ENCODE data around the gene CCM2L.
A peak's percentile ranks its signal among the peaks of the same experiment; 100 is the strongest.
"Not testable (repeated sequence)": the region's sequence is repeated elsewhere in the genome, so short reads cannot be mapped to it uniquely, and the experiment has no call there.

Gene CCM2L

GRCh38 chr20:32024683-32025295 is 14.6 kb downstream of the CCM2L start:
- no peak for TF ChIP-seq CTCF (IDR thresholded peaks at IDR 0.05; ENCODE audit: low read length, missing control alignments)
- no peak overlapping the region for H3K4me3 ChIP-seq (replicated peaks; ENCODE audit: low read depth, low read length)
- DNase-seq (ENCODE audit: low read depth), result no peak

GRCh38 chr20:32027643-32028042 is 17.4 kb downstream of the CCM2L start:
- TF ChIP-seq CTCF (IDR thresholded peaks at IDR 0.05; ENCODE audit: low read length, missing control alignments), result no peak
- H3K4me3 ChIP-seq (replicated peaks; ENCODE audit: low read depth, low read length), result no peak overlapping the region
- DNase-seq (ENCODE audit: low read depth), result no peak

- TF ChIP-seq CTCF (IDR thresholded peaks at IDR 0.05; ENCODE audit: low read length, missing control alignments), result no peak
- H3K4me3 ChIP-seq (replicated peaks; ENCODE audit: low read depth, low read length), result no peak overlapping the region
- DNase-seq (ENCODE audit: low read depth), result no peak
These were observed 18.6 kb downstream of the CCM2L start for GRCh38 chr20:32028647-32029372.

- no peak overlapping the region for H3K4me3 ChIP-seq (replicated peaks; ENCODE audit: low read depth, low read length)
- TF ChIP-seq CTCF (IDR thresholded peaks at IDR 0.05; ENCODE audit: low read length, missing control alignments), result no peak
- DNase-seq (ENCODE audit: low read depth), result no peak
These were observed 19.3 kb downstream of the CCM2L start for GRCh38 chr20:32029561-32029960.

GRCh38 chr20:32031007-32031958 is 21.0 kb downstream of the CCM2L start:
- peak overlapping the region; percentile 19 for H3K4me3 ChIP-seq (replicated peaks; ENCODE audit: low read depth, low read length)
- peak; percentile 86 for DNase-seq (ENCODE audit: low read depth)
- TF ChIP-seq CTCF (IDR thresholded peaks at IDR 0.05; ENCODE audit: low read length, missing control alignments), result peak; percentile 69

- no peak for DNase-seq (ENCODE audit: low read depth)
- no peak for TF ChIP-seq CTCF (IDR thresholded peaks at IDR 0.05; ENCODE audit: low read length, missing control alignments)
- H3K4me3 ChIP-seq (replicated peaks; ENCODE audit: low read depth, low read length), result no peak overlapping the region
These were observed 23.1 kb downstream of the CCM2L start for GRCh38 chr20:32033316-32033715.

- not testable (repeated sequence) for H3K4me3 ChIP-seq (replicated peaks; ENCODE audit: low read depth, low read length); DNase-seq (ENCODE audit: low read depth)
These were observed 23.5 kb downstream of the CCM2L start for GRCh38 chr20:32033721-32034120.
